DND-41 (cell line): ENCODE measurements around the gene TREX2.

Experiments
- EZH2 ChIP-seq: IDR thresholded peaks from 3 replicates; pipeline ENCODE4 v1.6.1; 2012; ENCODE audit warnings: borderline replicate concordance, low read depth, mild to moderate bottlenecking, moderate library complexity, low read length, inconsistent platforms; ENCODE audit not compliant: severe bottlenecking
- TF ChIP-seq, protein P1 (sequence below): IDR thresholded peaks from 2 replicates; pipeline ENCODE4 v1.5.1; 2012; ENCODE audit warnings: borderline replicate concordance, low read length, moderate library complexity, mild to moderate bottlenecking; ENCODE audit not compliant: poor library complexity, severe bottlenecking; ENCODE audit errors: extremely low read depth

DNA sequence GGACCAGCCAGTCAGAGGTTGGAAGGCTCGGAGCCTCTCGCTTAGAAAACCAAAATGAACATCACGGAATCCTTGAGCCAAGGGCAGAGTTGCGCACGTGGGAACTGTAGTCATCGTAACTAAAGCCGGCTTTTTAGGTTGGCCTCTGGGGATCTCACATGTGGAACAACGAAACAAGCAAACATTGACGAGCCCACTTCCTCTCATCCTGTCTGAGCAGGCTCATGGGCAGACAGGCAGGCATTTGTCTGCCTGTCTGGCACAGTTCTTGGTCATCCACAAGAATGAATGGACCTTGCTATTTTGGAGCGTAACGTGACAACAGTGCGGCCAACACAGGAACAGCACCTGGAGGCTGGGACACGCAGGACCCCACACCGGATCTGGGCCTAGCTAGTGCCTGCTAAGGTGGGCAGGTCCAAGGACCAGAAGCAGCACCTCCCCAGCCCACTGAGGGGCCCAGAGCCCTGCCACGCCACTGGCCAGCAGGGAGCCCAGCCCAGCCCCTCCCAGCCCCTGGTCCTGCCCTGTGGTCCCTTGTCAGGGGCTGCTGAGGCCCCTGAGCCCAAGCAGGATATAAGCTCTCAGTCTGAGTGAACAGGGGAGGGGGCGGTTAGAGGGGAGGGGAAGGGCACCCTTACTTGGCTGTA lies 9.2 kb upstream of the TREX2 start:
- TF ChIP-seq, protein P1, sequence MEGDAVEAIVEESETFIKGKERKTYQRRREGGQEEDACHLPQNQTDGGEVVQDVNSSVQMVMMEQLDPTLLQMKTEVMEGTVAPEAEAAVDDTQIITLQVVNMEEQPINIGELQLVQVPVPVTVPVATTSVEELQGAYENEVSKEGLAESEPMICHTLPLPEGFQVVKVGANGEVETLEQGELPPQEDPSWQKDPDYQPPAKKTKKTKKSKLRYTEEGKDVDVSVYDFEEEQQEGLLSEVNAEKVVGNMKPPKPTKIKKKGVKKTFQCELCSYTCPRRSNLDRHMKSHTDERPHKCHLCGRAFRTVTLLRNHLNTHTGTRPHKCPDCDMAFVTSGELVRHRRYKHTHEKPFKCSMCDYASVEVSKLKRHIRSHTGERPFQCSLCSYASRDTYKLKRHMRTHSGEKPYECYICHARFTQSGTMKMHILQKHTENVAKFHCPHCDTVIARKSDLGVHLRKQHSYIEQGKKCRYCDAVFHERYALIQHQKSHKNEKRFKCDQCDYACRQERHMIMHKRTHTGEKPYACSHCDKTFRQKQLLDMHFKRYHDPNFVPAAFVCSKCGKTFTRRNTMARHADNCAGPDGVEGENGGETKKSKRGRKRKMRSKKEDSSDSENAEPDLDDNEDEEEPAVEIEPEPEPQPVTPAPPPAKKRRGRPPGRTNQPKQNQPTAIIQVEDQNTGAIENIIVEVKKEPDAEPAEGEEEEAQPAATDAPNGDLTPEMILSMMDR: no peak
- TF ChIP-seq EZH2: no peak
